WTC11 (cell line): Measurements from ENCODE around the gene R3HDML.

Experiments used
- ATF3 ChIP-seq: sonication (generic); formaldehyde crosslinking; conservative IDR thresholded peaks from 2 replicates; pipeline ENCODE4 v1.8.1; 2022; ENCODE audit warnings: mild to moderate bottlenecking, missing genetic modification reagents
- CTCF ChIP-seq: fragments of 200-600 bp; IDR thresholded peaks from 2 replicates; pipeline ENCODE4 v1.8.0; 2022; ENCODE audit warnings: antibody characterized with exemption
- E2F4 ChIP-seq: sonication (generic); formaldehyde crosslinking; IDR thresholded peaks from 2 replicates; pipeline ENCODE4 v1.8.1; 2022; ENCODE audit warnings: low read depth, mild to moderate bottlenecking, moderate library complexity, missing genetic modification reagents, borderline replicate concordance
- GABPB1 ChIP-seq: sonication (generic); formaldehyde crosslinking; IDR thresholded peaks from 2 replicates; pipeline ENCODE4 v1.8.1; 2023; ENCODE audit warnings: mild to moderate bottlenecking, missing genetic modification reagents
- TEAD4 ChIP-seq: sonication (generic); formaldehyde crosslinking; IDR thresholded peaks from 2 replicates; pipeline ENCODE4 v1.8.0; 2022; ENCODE audit warnings: mild to moderate bottlenecking, missing genetic modification reagents
- USF1 ChIP-seq: sonication (generic); formaldehyde crosslinking; IDR thresholded peaks from 2 replicates; pipeline ENCODE4 v1.8.0; 2022; ENCODE audit warnings: mild to moderate bottlenecking, missing genetic modification reagents

- TF ChIP-seq USF1 (no peak), CTCF (no peak), TEAD4 (CRISPR knock-in tag) (no peak), GABPB1 (CRISPR knock-in tag) (no peak), E2F4 (CRISPR knock-in tag) (no peak), ATF3 (CRISPR knock-in tag) (no peak)
Observed at GRCh38 chr20:44291754-44292153, 45.1 kb upstream of the R3HDML start.
